ENCODE data around the gene ACAP2.

The ACAP2 gene

GRCh38 chr3:195284842-195285241 is 158.0 kb downstream of the ACAP2 start:
- no peak overlapping the region for H3K4me3 ChIP-seq (ENCODE audit: low read depth, low read length)
- TF ChIP-seq CTCF (IDR thresholded peaks at IDR 0.05; ENCODE audit: low read depth, low read length) = no peak

- no peak for TF ChIP-seq CTCF (IDR thresholded peaks at IDR 0.05; ENCODE audit: low read depth, low read length)
- no peak overlapping the region for H3K4me3 ChIP-seq (ENCODE audit: low read depth, low read length)
These were observed 159.9 kb downstream of the ACAP2 start for GRCh38 chr3:195282961-195283360.

DNA sequence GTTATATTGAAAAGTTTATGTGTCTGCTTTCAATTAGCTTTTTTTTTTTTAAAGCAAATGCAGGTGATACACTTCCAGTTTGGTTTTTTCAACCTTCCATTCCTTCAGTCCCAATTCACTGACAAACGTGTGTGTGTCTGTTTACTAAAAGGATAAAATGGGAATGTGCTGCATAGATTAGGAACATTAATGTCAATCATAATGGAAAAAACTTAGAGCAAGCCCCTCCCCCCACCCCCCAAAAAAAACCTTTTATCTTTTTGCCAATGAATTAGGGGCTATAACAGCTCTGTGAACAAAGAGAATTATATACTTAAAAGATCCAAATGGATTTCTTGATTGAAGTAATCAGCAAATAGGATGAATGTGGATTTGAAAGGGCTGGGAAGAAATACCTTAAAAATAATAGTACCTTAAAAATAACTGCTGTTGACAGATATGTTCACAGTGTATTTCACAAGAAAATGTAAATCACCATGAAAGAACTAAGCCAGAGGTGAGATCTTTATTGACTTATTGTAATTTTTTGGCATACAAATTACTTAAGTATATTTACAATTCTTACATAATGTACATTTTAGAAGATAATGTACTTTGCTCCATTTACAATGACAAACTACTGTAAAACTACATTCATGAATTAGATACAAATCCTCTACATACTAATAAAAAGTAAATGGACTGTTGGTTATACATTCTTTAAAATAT is 168.4 kb downstream of the ACAP2 start:
- no peak for TF ChIP-seq CTCF (IDR thresholded peaks at IDR 0.05; ENCODE audit: low read depth, low read length)
- no peak overlapping the region for H3K4me3 ChIP-seq (ENCODE audit: low read depth, low read length)

DNA sequence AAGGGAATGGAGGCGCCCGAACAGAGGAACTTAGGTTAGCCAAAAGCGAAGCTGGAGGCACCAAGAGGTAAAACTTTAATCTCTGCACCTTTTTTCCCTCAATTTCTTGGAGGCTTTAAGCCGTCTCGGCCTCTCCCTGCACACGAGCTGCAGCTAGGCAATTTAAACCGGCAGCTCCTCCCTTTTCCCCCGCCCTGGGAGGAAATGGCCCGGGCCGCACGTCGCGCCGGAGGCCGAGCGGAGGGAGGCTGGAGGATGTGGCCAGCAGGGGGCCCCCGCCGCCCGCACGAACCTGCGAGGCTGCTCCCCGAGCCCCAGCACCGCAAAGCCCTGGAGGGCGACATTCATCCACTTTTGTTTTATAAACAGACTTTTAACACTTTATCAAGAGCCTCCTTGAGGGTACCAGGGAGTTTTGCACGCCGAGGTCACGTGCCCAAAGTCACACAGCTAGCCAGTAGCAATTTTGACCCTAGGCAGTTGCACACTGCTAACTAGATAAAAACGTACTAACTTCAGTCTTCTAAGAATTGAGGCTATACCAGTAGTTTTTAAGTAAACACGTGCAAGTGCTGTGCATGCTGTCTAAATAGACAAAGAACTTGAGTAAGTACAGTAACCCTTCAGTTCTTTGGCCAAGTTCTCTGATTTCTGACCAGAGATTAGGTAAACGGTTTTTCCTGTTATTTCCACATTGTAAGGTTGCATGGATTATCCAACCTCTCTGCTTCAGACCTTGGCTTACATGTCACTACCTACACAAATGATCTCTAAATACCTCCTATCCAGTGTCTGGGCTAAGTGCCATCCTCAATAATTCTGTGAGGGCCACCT is 171.2 kb downstream of the ACAP2 start:
- TF ChIP-seq CTCF (IDR thresholded peaks at IDR 0.05; ENCODE audit: low read depth, low read length) = peak; percentile 90
- peak overlapping the region; percentile 70 for H3K4me3 ChIP-seq (ENCODE audit: low read depth, low read length)

GRCh38 chr3:195270817-195271409 is 171.9 kb downstream of the ACAP2 start, which contains the start of gene XXYLT1:
TSS of gene XXYLT1 (minus strand) at chr3:195271159. CDS start at chr3:195271058, 101 bp downstream.
- peak within 1 kb of the TSS; percentile 70 for H3K4me3 ChIP-seq (ENCODE audit: low read depth, low read length)
- TF ChIP-seq CTCF (IDR thresholded peaks at IDR 0.05; ENCODE audit: low read depth, low read length) = peak; percentile 36; the same call in 1 of the 2 replicates

- TF ChIP-seq CTCF (IDR thresholded peaks at IDR 0.05; ENCODE audit: low read depth, low read length) = no peak
- H3K4me3 ChIP-seq (ENCODE audit: low read depth, low read length) = peak overlapping the region; percentile 70
These were observed 172.6 kb downstream of the ACAP2 start for GRCh38 chr3:195270079-195270816.

Data from WI38 (cell line).